HG02588 (cell line): ENCODE data around the gene CDH24.

ENCODE experiments used
- ATAC-seq: cut with Tn5 transposase; IDR thresholded peaks from one replicate; pipeline ENCODE4 v1.9.1; 2021; ENCODE audit warnings: mild to moderate bottlenecking, moderate library complexity; ENCODE audit not compliant: unreplicated experiment

CDH24 gene

DNA sequence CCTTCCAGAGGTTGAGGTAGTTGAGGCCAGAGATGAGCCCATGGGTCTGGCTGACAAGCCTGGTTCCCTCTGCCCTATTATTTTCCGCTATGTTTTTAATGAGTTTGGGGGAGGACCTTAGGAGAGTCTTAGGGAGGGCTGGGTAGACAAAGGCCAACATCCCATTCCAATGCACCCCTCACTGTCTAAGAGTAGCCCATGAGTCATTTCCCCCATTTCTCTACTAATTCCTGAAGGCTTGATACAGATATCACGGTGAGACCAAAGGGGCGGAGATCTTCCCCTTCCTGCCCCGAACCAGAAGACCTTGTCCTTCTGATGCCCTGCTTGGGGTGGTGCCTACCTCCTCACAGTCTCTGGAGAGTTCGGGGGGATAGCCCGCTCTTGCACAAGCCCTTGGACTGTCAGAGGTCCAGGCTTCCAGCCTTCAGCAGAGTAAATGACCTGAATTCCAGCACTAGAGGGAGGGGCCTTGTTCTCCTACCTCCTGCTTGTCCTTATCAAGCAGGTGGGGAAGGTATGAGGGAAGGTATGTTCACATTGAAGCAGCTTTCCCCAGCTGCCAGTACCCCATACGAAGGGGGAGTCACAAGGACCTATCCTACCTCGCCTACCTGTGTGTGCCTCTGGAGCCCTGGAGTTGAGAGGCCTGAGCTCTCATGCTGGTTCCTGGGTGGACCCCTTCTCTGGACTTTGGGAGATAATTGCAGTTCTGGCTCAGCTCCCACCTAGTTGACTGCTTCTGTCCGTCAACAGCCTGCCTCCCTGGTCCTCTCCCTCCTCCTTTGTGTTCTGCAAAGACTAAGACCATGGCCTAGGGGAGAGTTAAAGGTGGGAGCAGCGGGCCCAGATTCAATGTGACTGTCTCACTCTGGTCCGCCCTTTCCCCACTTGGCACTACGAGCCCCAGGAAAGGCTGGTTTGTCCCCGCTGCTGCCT is 11.6 kb downstream of the CDH24 start:
- ATAC-seq, result no peak

- no peak for ATAC-seq
These were observed 12.5 kb downstream of the CDH24 start for GRCh38 chr14:23044840-23045239.

- ATAC-seq, result no peak
These were observed 13.6 kb downstream of the CDH24 start for GRCh38 chr14:23043754-23044153.

DNA sequence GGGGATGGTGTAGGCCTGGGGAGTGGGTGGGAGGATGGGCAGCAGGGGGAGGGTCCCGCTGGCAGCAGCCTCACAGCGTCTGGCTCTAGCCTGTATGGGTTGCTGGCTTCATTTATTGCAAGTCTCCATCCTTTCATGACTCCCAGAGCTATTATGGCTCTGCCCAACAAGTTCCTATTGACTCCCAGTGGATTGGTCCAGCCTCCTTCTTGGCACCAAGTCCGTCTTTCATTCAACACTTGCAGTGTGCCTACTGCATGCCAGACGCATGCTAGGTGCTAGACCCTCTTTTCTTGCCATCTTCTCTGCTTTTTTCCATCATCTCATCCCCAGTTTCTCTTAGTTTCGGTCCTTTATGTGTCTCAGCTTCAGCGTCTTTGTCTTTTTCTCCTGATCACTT is 14.2 kb downstream of the CDH24 start:
- no peak for ATAC-seq

GRCh38 chr14:23042162-23042965 is 15.0 kb downstream of the CDH24 start, which contains the start of gene PSMB11:
Gene PSMB11, plus strand, starts transcription at chr14:23042212. Its CDS starts 14 bp downstream, at chr14:23042226.
- no peak for ATAC-seq

GRCh38 chr14:23041729-23042128 is 15.6 kb downstream of the CDH24 start:
- no peak for ATAC-seq

DNA sequence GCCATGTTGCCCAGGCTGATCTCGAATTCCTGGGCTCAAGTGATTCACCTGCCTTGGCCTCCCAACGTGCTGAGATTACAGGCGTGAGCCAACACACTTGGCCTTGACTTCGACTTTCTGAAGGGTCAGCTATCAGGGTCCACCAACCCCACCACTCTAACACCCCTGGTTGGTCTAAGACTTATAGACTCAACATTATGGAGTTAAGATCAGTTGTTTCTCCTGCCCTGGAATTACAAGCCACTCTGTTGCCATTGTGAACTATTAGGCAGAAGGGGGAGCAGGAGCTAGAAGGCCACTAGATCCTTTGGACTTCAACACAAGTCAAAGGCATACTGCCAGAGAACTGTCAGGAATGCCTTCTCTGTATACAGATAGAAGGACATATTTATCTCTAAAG is 17.2 kb downstream of the CDH24 start:
- no peak for ATAC-seq

- no peak for ATAC-seq
These were observed 21.8 kb downstream of the CDH24 start for GRCh38 chr14:23035303-23036144.

DNA sequence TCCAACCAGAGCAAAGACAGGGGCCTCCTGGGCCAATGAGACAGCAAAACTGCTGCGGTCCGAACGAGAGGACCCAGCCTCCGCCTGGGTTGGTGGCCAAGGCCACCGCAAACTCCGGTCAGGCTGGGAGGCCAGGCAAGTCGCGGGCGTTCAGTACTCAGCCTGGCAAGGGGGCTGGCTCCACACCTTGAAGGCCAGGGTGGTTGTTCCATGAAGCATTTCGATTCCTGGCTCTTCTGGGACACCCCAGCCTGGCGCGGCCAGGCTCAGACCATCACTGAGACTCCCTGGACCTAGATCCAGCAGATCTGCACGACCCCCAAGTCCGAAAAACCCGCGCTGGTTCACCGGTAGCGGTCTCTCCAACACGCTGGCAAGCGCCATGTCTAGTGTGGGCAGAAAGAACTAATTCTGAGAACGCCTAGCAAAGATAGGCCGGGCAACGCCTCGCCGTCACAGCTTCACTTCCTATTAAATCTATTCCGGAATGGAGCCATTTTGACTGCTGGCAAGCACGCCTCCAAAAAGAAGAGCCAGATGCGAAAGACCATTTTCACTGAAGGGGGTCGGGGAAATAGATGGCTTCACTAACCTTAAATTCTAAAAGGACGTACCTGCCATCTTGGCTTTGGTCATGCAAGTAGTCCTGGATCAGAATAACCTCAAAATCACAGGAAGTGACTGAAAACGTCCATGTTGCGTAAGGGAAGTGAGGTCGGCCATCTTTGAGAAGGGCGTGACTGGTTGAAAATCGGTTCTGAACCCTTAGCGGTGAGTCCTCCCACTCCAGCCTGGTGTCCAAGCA is 22.6 kb downstream of the CDH24 start, which contains the start of gene PSMB5:
PSMB5 (minus strand) TSS at position 403 of the 805 bp plus-strand sequence; CDS start at position 384, 19 bp downstream.
- ATAC-seq, result peak; percentile 95

DNA sequence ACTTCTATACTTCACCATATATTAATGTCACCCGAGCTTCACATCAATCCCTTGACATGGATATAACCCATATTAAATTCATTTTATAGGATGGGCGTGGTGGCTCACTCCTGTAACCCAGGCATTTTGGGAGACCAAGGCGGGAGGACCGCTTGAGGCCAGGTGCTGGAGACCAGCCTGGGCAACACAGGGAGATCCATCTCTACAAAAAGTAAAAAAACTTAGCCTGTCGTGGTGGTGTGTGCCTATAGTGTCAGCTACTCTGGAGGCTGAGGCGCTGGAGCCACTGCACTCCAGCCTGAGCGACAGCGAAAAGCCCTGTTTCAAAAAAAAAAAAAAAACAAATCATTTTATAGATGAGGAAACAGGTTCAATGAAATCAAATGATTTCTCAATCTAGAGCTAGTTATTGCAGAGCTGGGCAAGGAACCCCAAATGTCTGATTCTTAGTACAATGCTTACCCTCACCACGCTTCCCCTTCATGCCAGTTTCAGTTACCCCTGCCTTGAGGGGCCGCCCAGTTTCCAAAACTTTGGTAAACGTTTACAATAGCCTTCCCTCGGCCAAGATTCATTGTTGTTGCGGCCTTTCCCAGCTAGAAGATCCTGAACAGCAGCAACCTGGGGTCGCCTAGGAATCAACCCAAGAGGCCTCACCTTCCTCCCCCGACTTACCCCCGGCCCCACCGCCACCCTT is 23.4 kb downstream of the CDH24 start:
- ATAC-seq, result no peak

- no peak for ATAC-seq
These were observed 24.0 kb downstream of the CDH24 start for GRCh38 chr14:23033251-23033727.

DNA sequence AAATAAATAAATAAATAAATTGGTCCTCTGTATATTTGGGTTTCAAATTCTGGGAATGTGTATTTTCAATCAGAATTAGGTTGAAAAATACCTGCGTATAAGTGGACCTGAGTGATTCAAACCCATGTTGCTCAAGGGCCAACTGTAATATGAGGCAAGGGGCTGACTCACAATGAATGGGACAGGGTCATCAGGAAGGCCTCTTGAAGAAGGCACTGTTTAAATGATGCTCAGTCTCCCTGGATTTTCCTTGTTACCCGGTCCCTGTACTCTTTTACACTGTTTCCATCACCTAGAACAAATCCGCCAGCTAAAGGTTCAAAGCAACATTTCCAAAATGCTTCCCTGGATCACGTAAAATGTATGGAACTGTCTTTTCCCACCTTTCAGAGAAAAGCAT is 26.4 kb downstream of the CDH24 start:
- ATAC-seq, result no peak

GRCh38 chr14:23028799-23029198 is 28.5 kb downstream of the CDH24 start:
- no peak for ATAC-seq

DNA sequence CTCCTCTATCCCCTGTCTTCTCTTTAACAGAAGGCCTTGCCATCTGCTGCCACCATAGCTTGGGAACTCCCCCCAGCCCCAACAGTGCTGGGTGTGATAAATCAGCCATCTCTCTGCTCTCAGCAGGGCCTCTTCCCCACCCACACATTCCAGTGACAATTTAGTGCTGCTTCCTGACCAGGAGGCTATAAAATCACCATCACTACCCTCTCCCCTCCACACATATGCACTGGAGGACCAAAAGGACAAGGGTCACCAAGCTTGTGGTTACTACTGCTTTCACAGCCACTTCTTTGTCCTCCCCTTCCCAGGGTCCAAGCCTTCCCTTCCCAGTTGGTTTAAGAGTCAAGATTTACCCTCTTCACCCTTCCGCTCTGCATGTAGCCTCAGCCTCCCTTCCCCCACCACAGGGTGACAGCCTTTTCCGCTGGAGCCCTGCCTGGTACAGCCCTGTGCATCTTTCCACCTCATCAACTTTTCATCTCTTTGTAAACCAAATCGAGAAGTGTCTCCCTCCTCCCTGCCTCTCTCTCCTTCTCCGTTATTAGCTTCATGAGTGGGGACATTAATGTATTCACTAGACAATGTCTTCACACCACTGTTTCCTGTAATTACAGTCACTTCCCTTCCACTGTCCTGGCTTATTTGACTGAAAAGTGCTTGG is 32.0 kb downstream of the CDH24 start:
- no peak for ATAC-seq

- ATAC-seq, result no peak
These were observed 32.7 kb downstream of the CDH24 start for GRCh38 chr14:23024612-23025075.

GRCh38 chr14:23023795-23024152 is 33.5 kb downstream of the CDH24 start:
- no peak for ATAC-seq

DNA sequence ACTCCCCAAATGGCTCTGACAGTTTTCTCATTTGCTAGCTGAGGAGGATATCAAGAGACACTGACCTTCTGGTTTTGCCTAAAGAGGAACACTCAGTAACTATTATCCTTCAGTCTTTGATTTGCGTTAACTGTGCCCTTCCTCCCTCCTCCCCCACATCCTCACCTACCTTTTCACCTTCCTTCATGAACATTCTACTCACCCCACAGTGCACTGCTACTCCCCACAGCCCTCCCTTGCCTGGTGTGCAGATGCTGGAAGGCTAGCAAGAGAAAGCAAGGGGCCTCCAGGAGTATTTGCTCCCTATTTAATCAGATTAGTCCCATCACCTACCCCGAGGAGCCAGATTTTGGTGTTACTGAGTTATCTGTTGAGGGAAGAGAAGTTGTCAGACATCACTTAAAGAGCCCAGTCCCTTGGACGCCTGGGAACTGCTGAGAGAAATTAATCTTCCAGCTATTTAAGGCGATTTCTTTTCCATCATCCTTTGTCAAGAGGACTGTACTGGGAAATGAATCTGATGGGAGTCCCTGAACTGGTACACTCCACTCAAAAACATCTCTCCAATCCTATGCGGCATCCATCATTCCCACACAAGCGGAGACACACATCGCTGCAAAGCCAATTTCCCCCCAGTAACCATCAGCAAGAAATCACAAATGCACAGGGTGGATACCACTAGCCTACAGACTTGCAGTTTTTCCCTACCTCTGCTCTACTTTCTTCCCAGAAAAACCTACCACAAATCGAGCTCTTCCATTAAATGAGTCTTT is 34.1 kb downstream of the CDH24 start:
- ATAC-seq, result no peak

DNA sequence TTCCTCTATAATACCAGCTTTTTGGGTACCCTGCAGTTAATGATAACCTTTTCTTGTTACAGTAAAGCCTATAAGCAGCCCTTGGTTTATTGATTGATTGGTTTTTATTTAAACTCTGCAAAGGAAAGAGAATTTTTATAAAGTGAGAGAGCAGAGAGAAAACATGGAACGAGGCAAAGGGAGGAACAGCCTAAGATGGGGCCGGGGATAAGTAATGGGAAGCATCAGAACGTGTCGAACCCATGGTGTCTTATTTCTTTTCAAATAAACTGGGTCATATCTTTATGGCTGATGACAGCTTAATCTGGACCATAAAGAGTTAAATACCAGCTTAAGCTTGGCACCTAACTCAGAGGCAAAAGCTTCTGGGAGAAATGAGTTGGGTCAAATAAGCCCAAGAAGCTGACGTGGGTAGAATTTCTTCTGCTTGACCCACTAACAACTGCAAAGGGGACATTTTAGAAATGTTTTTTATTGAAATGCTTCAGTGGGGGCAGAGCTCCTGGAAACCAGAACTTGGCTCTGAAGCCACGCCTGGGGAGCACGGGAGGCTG is 35.4 kb downstream of the CDH24 start:
- no peak for ATAC-seq
